IMR-90 (cell line): ENCODE results near the gene HSD17B4.
"Not testable (repeated sequence)": the region's sequence is repeated elsewhere in the genome, so short reads cannot be mapped to it uniquely, and the experiment has no call there.

Experiments used
- CEBPB ChIP-seq: IDR thresholded peaks from 2 replicates; pipeline ENCODE4 v1.6.1; 2012; ENCODE audit warnings: low read depth, low read length, improper control_type of control experiment
- MAFK ChIP-seq: IDR thresholded peaks from 2 replicates; pipeline ENCODE4 v1.6.1; 2012; ENCODE audit warnings: low read depth, low read length, improper control_type of control experiment
- NFE2L2 ChIP-seq: fragments of 150-350 bp; IDR thresholded peaks from 2 replicates; pipeline ENCODE4 v1.6.1; 2016; ENCODE audit warnings: low read depth, mild to moderate bottlenecking, low read length
- POLR2A ChIP-seq: IDR thresholded peaks from 2 replicates; pipeline ENCODE4 v1.6.1; 2012; ENCODE audit warnings: mild to moderate bottlenecking, low read depth, low read length
- RCOR1 ChIP-seq: IDR thresholded peaks from 2 replicates; pipeline ENCODE4 v1.6.1; 2012; ENCODE audit warnings: mild to moderate bottlenecking, low read length, improper control_type of control experiment; ENCODE audit not compliant: insufficient replicate concordance
- RFX5 ChIP-seq: IDR thresholded peaks from 2 replicates; pipeline ENCODE4 v1.8.0; 2012; ENCODE audit warnings: low read depth, mild to moderate bottlenecking, low read length, moderate library complexity
- USF2 ChIP-seq: fragments of 150-350 bp; IDR thresholded peaks from 2 replicates; pipeline ENCODE4 v1.6.1; 2017; ENCODE audit warnings: mild to moderate bottlenecking, antibody characterized with exemption, low read length, low read depth
- TF ChIP-seq, protein P1 (sequence below): conservative IDR thresholded peaks from 2 replicates; pipeline ENCODE4 v1.5.1; 2012; ENCODE audit warnings: mild to moderate bottlenecking, low read depth, low read length, improper control_type of control experiment

DNA sequence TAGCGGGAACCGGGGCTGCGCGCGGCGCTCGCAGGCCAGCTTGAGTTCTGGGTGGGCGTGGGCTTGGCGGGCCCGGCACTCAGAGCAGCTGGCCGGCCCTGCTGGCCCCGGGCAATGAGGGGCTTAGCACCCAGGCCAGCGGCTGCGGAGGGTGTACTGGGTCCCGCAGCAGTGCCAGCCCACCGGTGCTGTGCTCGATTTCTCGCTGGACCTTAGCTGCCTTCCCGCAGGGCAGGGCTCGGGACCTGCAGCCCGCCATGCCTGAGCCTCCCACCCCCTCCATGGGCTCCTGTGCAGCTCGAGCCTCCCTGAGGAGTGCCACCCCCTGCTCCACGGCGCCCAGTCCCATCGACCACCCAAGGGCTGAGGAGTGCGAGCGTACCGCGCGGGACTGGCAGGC is 64.8 kb downstream of the HSD17B4 start:
- not testable (repeated sequence) for TF ChIP-seq CEBPB, NFE2L2, POLR2A, RCOR1, MAFK, USF2, RFX5
- TF ChIP-seq, protein P1, sequence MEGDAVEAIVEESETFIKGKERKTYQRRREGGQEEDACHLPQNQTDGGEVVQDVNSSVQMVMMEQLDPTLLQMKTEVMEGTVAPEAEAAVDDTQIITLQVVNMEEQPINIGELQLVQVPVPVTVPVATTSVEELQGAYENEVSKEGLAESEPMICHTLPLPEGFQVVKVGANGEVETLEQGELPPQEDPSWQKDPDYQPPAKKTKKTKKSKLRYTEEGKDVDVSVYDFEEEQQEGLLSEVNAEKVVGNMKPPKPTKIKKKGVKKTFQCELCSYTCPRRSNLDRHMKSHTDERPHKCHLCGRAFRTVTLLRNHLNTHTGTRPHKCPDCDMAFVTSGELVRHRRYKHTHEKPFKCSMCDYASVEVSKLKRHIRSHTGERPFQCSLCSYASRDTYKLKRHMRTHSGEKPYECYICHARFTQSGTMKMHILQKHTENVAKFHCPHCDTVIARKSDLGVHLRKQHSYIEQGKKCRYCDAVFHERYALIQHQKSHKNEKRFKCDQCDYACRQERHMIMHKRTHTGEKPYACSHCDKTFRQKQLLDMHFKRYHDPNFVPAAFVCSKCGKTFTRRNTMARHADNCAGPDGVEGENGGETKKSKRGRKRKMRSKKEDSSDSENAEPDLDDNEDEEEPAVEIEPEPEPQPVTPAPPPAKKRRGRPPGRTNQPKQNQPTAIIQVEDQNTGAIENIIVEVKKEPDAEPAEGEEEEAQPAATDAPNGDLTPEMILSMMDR, result not testable (repeated sequence)
